Raji (cell line): ENCODE measurements around the gene CAV1.

Experiments used
- POLR2A ChIP-seq: IDR thresholded peaks from 2 replicates; pipeline ENCODE4 v1.6.1; 2011; ENCODE audit warnings: low read depth, low read length, control low read depth; ENCODE audit not compliant: insufficient read depth

CAV1 gene, protein sequence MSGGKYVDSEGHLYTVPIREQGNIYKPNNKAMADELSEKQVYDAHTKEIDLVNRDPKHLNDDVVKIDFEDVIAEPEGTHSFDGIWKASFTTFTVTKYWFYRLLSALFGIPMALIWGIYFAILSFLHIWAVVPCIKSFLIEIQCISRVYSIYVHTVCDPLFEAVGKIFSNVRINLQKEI

DNA sequence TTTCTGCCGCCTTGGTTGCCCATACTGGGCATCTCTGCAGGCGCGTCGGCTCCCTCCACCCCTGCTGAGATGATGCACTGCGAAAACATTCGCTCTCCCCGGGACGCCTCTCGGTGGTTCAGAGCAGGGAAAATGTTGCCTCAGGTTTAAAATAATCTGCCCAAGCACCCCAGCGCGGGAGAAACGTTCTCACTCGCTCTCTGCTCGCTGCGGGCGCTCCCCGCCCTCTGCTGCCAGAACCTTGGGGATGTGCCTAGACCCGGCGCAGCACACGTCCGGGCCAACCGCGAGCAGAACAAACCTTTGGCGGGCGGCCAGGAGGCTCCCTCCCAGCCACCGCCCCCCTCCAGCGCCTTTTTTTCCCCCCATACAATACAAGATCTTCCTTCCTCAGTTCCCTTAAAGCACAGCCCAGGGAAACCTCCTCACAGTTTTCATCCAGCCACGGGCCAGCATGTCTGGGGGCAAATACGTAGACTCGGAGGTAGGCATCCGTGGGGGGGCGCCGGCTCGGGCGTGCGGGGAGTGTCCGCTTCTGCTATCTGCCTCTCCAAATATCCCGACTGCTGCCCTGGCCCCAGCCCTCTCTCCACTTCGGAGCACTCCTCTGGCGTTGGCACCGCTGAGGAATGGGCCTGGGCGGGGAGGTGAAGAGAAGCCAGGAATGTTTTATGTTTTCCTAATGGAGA lies at the start of gene CAV1:
Gene CAV1, plus strand, starts transcription at position 428 of the 689 bp plus-strand sequence. Its CDS starts 27 bp downstream, at position 455.
- no peak for TF ChIP-seq POLR2A

DNA sequence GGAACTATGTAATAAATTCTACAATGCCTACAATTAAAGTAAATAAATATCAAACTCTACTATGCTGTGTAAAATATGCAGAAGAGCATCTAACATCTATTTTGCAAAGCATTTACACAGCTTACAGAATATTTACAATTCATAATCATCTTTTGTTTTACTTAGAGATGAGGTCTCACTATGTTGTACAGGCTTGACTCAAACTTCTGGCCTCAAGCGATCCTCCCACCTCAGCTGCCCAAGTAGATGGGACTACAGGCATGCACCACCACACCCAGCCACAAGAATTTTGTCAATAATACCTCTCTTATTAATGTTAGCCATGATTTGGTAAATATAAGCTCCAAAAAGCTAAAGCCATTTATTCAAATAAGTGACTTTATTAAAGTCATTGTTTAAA lies 47.2 kb upstream of the CAV1 start:
- TF ChIP-seq POLR2A = no peak

DNA sequence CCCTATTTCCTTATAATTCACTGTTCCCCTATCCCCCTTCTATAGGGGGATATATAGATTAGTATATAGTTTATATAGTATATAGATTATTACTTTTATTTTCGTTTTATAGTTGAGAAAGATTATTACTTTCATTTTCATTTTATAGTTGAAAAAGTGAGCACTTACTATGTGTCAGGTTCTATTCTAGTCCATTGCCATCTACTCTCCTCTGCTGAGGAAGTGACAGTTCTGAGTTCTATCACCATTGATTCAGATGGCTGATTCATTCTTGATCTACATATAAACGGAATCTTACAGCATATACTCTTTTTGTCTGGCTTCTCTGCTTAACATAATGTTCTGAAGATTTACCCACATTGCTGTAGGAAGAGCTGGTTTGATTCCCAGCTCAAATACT lies 46.0 kb upstream of the CAV1 start:
- TF ChIP-seq POLR2A = no peak

DNA sequence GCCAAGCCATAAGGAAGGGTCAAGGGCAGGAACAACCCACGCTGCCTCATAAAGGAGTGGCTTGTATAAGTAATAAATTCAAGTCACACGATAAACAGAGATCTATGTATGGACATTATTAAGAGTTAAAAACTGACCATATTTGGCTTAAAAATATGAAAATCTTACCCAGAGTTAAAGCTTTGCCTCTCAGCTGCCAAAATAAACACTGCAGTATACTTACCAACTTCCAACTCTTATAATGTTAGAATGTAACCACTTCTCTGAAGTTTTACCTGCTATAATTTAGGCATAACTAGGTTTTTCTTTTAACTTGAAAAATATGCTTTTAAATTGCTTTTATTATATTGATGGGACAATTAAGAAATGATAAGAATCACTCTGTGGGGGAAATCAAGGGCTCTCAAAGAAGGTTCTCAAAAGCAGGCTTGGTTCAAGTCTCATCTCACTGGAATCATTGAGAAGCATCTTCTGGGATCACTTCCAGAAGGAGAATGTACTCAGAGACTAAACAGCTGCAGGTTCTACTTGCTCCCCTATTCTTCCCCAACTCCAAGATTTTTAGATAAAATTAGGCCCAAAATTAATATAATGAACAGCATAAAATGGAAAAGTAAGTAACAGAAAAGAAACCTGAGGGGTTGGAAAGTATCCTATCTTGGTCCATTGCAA lies 41.4 kb upstream of the CAV1 start:
- no peak for TF ChIP-seq POLR2A

DNA sequence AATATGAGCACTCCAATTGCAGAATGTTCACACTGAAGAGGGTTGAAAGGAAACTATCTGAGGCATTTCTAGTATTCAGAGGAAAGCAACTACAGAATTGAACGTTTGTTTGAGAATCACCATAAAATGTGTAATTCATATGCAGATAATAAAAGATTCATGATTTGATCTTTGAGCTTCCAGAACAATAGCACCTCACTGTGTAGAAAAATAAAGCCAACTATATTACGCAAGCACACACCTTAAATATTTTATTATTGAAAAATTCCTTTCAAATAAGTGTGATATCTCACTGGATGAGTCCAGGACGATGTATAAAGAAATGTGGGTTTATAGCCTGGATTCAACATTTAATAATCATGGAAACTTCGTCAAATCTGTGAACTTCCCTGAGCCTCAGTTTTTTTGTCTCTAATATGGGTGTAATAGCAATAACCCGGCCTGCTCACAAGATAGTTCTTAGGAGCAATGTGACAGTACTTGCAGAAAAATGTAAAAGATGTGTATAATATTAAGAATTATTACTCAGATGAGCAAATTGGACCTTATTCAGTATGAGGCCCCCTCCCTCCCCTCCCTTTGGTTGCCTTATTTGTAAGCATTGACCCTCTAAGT lies 36.8 kb upstream of the CAV1 start:
- no peak for TF ChIP-seq POLR2A

DNA sequence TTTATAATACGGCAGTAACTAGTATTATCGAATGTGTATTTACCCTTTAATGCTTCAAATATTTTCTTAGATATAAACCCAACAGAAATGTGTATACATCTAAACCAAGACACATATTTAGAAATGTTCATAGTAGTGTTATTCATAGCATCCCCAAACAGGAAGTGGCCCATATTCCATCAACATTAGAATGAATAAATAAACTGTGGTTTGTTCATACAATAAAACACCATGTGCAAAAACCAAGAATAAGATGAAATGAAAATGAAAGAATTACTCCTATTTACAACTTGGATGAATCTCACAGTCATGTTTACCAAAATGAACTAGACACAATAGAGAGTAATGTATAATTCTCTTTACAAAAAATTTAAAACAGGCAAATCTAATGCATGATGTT lies 34.5 kb upstream of the CAV1 start:
- no peak for TF ChIP-seq POLR2A

DNA sequence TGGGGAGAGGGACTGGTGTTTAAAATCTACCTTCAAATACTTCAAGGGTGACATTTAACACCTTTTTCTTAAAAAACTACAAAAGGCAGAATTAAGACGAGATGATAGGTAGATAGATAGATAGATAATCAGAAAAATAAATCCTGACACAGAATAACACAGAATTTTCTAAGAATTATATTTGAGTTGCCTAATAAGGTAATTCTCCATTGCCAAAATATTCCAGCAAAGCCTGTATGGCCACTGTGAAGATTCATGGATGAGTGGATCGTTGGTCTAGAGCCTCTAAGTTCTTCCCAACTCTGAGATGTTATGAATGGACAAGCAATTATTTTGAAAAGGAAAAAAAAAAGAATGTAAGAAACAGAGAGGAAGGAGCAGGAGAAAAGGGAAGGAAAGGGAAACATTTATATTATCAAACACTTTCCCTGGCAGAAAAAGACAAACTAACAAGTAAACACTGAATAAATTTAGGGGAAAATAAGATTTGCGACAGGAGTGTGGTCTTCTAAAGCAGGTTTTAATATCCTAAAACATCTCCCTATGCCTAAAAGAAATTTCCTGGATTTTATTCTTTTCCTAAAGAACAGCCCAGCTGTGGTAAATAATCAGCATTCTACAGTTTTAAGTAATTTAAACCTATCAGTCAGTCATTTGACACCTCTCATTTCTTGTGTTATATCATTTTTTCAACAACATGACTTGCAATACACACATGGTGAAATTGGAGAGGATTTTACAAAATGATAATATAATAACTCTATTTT lies 32.8 kb upstream of the CAV1 start:
- no peak for TF ChIP-seq POLR2A

DNA sequence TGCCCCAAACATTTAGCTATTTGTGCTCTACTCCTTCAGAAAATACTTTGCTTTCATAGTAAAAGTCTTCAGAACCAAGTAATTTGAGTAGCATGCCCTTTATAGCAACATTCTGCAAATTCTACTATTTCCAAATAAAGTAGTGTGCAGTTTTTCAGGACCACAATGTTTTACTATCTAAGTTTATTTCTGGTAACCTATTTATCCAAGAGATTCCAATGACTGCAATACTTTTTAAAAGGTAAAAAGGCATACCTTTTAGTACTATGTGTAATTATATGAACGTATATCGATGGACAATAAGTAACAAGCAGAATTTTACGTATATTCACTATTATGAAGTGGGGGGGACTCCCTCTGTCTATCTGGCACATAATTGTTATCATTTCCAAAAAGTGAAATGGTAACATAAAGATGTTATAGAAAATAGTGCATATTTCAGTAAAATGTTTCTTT lies 32.2 kb upstream of the CAV1 start:
- no peak for TF ChIP-seq POLR2A

DNA sequence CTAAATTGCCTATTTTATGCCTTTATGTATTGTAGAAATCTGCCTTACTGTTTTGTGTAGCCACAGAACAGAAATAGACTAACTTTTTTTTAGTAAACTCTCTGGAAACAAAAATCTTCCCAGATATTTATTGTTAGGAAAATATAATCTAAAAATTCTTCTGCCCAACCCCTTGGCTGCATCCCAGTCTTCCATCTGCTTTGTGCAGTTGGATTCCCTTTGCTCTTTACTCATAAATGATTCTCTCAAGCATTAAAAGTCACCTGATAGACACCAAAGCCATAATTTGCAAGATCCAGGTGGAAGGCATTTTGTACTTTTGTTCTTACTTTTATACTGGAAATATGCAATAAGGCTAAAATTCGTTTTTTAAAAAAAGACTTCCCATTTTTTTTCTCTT lies 31.4 kb upstream of the CAV1 start:
- TF ChIP-seq POLR2A = no peak

DNA sequence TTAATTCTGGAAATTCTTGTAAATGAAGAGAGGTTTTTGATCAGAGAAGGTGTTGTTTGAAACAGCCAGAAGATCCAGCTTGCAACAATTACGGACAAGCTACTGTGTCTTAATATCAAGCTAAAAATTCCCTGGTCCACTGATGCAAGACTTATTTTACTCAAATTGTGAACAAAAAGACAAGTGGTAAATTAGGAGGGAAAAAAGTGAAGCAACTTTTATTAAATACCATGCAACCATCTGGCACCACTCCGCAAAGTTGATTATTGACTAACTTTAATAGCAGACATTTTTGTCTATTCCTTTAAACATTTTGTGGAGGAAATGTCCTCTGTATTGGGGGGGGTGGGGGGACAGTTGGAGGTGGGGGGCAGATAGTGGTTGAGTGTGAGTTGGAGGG lies 30.4 kb upstream of the CAV1 start:
- no peak for TF ChIP-seq POLR2A

DNA sequence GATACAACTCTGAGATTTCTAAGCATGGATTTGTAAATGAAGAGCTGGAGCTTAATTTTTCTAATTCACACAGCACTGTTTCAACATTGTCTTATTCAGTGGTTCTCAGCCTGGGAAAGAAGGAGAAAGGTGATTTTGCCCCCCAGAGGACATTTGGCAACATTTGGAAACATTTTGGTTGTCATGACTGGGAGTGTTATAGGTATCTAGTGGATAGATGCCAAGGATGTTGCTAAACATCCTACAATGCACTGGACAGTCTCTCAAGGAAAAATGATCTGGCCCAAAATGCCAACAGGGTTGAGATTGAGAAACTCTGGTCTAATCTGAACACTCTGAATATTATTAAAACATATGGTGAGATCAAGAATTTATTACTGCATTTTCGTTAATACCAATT lies 29.1 kb upstream of the CAV1 start:
- TF ChIP-seq POLR2A = no peak

DNA sequence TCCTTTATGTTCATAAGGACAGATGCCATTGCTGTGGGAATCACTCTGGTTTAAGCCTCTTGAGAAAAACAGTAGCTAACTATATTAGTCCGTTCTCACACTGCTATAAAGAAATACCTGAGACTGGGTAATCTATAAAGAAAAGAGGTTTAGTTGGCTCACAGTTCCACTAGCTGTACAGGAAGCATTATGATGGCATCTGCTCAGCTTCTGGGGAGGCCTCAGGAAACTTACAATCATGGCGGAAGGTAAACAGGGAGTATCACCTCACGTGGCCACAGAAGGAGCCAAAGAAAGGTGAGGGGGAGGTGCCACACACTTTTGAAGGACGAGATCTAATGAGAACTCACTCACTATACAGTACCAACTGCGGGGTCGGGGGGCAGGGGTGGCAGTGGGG lies 28.2 kb upstream of the CAV1 start:
- no peak for TF ChIP-seq POLR2A

DNA sequence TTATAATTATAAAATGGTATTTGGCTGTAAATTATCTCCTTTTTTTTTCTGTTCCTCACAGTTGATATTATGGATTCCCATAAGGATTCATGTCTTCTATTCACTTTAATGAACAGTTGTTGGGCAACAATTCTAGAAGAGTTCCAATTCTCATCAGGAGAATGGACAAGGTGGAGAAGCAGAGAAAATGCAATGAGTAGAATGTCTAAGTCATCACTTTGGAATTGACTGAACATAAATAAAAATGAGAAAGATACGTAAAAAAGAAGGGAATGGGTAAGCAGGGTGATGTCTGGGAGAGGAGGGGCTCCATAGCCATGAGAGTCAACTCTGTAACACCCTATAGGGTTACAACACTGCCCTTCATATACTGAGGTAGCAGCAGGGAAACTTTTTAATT lies 27.1 kb upstream of the CAV1 start:
- no peak for TF ChIP-seq POLR2A

DNA sequence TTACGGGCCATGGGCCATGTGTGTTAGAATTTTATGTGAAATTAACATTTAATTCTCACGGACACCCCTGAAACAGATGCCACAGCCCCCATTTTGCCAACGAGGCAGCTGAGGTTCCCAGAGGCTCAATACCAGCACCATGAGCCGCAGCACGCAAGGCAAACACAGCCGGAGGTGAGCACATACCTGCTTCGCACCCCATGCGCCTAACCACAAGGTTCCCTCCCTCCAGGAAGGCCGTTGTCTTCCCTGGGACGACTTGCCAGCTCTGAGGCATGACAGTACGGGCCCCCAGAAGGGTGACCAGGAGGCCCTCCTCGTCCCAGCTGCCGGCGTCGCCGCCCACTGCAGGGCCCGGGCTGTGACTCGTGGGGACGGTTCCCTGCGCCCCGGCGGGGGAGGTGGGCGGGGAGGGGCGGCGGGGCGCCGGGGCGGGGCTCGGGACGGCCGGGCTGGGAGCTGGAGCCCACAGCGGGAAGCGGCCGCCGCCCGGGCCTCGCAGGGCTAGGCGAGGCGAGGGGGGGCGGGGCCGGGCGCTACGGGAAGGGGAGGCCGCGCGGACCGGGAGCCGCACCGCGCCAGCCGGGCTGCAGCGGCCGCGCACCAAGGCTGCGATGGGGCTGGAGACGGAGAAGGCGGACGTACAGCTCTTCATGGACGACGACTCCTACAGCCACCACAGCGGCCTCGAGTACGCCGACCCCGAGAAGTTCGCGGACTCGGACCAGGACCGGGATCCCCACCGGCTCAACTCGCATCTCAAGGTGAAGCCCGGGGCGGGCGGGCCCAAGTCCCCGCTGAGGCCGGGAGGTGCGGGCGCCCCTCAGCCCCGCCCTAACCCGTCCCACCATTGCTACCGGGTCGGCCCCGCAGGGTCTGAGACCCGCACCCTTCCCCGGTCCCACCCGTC lies 25.4 kb upstream of the CAV1 start, which contains the start of gene CAV2:
Gene CAV2, plus strand, starts transcription at position 571 of the 910 bp plus-strand sequence. Its CDS starts 44 bp downstream, at position 615.
- no peak for TF ChIP-seq POLR2A
